Astrocyte of the spinal cord (primary cell): Measurements from ENCODE around the gene DENND1A.
"Not testable (repeated sequence)": the region's sequence is repeated elsewhere in the genome, so short reads cannot be mapped to it uniquely, and the experiment has no call there.

Experiments
- DNase-seq: peaks from one replicate; pipeline ENCODE4 v3.0.0; 2011; ENCODE audit warnings: low read depth, low spot score
- H3K4me3 ChIP-seq: 2 replicates; pipeline ENCODE4 v1.5.1; 2011; ENCODE audit warnings: low read depth, mild to moderate bottlenecking, low read length, moderate library complexity
- CTCF ChIP-seq: IDR thresholded peaks from 2 replicates; pipeline ENCODE4 v1.5.1; 2012; ENCODE audit warnings: low read depth, mild to moderate bottlenecking, low read length, inconsistent platforms
- in situ Hi-C: cut with HindIII; loops from 2 replicates; pipeline ENCODE4 v1.10.0; 2017; ENCODE audit warnings: low sequenced_read_pairs

The DENND1A gene

GRCh38 chr9:123825342-123826060, 104.4 kb downstream of the DENND1A start:
- TF ChIP-seq CTCF: peak; percentile 27
- DNase-seq: peak; percentile 33
- H3K4me3 ChIP-seq: no peak overlapping the region
- in situ Hi-C loops: no loop called here

- in situ Hi-C loops: no loop called here
- H3K4me3 ChIP-seq: no peak overlapping the region
- no peak for TF ChIP-seq CTCF
- no peak for DNase-seq
These were observed 106.6 kb downstream of the DENND1A start for GRCh38 chr9:123823194-123823947.

- in situ Hi-C loops: no loop called here
- no peak for TF ChIP-seq CTCF
- no peak overlapping the region for H3K4me3 ChIP-seq
- DNase-seq: no peak
These were observed 108.3 kb downstream of the DENND1A start for GRCh38 chr9:123821619-123822018.

GRCh38 chr9:123820139-123820538, 109.8 kb downstream of the DENND1A start:
- in situ Hi-C loops: no loop called here
- DNase-seq: no peak
- TF ChIP-seq CTCF: no peak
- H3K4me3 ChIP-seq: no peak overlapping the region

GRCh38 chr9:123816817-123817472, 113.0 kb downstream of the DENND1A start:
- no peak for DNase-seq
- in situ Hi-C loops: no loop called here
- TF ChIP-seq CTCF: no peak
- no peak overlapping the region for H3K4me3 ChIP-seq

- H3K4me3 ChIP-seq, in situ Hi-C loops, DNase-seq: not testable (repeated sequence)
These were observed 114.1 kb downstream of the DENND1A start for GRCh38 chr9:123815856-123816255.

GRCh38 chr9:123814496-123814895, 115.4 kb downstream of the DENND1A start:
- no peak overlapping the region for H3K4me3 ChIP-seq
- no peak for DNase-seq
- TF ChIP-seq CTCF: no peak
- in situ Hi-C loops: no loop called here
